K562 (cell line): Measurements from ENCODE around the gene USPL1. TPM values are rescaled to one million over a fixed set of nuclear protein-coding genes. Genes with fewer than 3 reads are reported as not detected.

ENCODE experiments used
- CTCF ChIP-seq, 3 experiments: IDR thresholded peaks in 2 of 3; conservative IDR thresholded peaks in 1 of 3; 2 replicates each; pipeline ENCODE4 v1.5.1; 2011 to 2012; ENCODE audit warnings: low read length in 3 of 3, mild to moderate bottlenecking in 3 of 3, control low read depth in 2 of 3, improper control_type of control experiment in 1 of 3, inconsistent platforms in 1 of 3, low read depth in 1 of 3, mixed read lengths in 1 of 3, moderate library complexity in 1 of 3; ENCODE audit not compliant: insufficient read depth in 2 of 3
- HMGN3 ChIP-seq: IDR thresholded peaks from 2 replicates; pipeline ENCODE4 v1.6.1; 2011; ENCODE audit warnings: borderline replicate concordance, low read depth, mild to moderate bottlenecking, mixed read lengths, low read length; ENCODE audit not compliant: insufficient read length; ENCODE audit errors: extremely low read depth
- HOMEZ ChIP-seq: fragments of 250-450 bp; sonication (Bioruptor Pico); IDR thresholded peaks from 2 replicates; pipeline ENCODE4 v1.4.0; 2020; ENCODE audit warnings: mild to moderate bottlenecking, moderate library complexity
- KDM5B ChIP-seq: fragments of 200-600 bp; sonication (generic); IDR thresholded peaks from 2 replicates; pipeline ENCODE4 v1.6.1; 2012; ENCODE audit warnings: low read depth, mild to moderate bottlenecking, moderate library complexity, low read length, control low read depth, inconsistent platforms; ENCODE audit not compliant: insufficient replicate concordance
- PHB ChIP-seq: fragments of 250-450 bp; sonication (Bioruptor Pico); IDR thresholded peaks from 2 replicates; pipeline ENCODE4 v1.5.0; 2021
- PREB ChIP-seq: sonication (generic); formaldehyde crosslinking; IDR thresholded peaks from 2 replicates; pipeline ENCODE4 v1.8.1; 2023; ENCODE audit warnings: mild to moderate bottlenecking, missing genetic modification reagents
- RAD21 ChIP-seq, 2 experiments: fragments of 250-450 bp in 1 of 2; fragments of 450-650 bp in 1 of 2; sonication (Bioruptor Pico) in 1 of 2; formaldehyde crosslinking in 1 of 2; IDR thresholded peaks in 1 of 2; conservative IDR thresholded peaks in 1 of 2; 2 replicates each; pipeline versions ENCODE4 v1.4.0 to v1.8.0; 2020 to 2022; ENCODE audit warnings: mild to moderate bottlenecking in 2 of 2, moderate library complexity in 1 of 2
- RBFOX2 ChIP-seq: fragments of 200-400 bp; formaldehyde crosslinking; IDR thresholded peaks from 2 replicates; pipeline ENCODE4 v1.6.1; 2017; ENCODE audit warnings: low read depth, mild to moderate bottlenecking, low read length, moderate library complexity
- RBM15 ChIP-seq: fragments of 200-400 bp; formaldehyde crosslinking; IDR thresholded peaks from 2 replicates; pipeline ENCODE4 v1.6.1; 2018; ENCODE audit warnings: mild to moderate bottlenecking, low read length, moderate library complexity; ENCODE audit not compliant: insufficient read depth
- SMARCC2 ChIP-seq: fragments of 450-650 bp; IDR thresholded peaks from 2 replicates; pipeline ENCODE4 v1.6.1; 2017; ENCODE audit warnings: antibody characterized with exemption, moderate library complexity, mild to moderate bottlenecking, low read depth
- ZBTB43 ChIP-seq: sonication (generic); formaldehyde crosslinking; IDR thresholded peaks from 2 replicates; pipeline ENCODE4 v1.8.0; 2023; ENCODE audit warnings: mild to moderate bottlenecking, missing genetic modification reagents
- ZNF586 ChIP-seq: fragments of 450-650 bp; formaldehyde crosslinking; conservative IDR thresholded peaks from 2 replicates; pipeline ENCODE4 v1.4.0; 2020; ENCODE audit warnings: mild to moderate bottlenecking, moderate library complexity
- polyA plus RNA-seq, 8 experiments: library from polyadenylated mRNA; depleted of rRNA in 4 of 8; stranded (reverse) in 5 of 8; unstranded in 3 of 8; fragments of >200 nt; fragmentation: Nextera tagmentation in 2 of 8; fragmentation: Illumina TruSeq in 1 of 8; extraction: Ambion mirVana in 2 of 8; extraction: Trizol in 1 of 8; gene quantifications; 2 replicates each; pipeline versions ENCODE4 v1.2.1 to v1.2.3, GENCODE V29; 2011 to 2014; ENCODE audit warnings: inconsistent platforms in 1 of 8, missing spikeins in 1 of 8
- total RNA-seq, 7 experiments: library from RNA; depleted of rRNA in 6 of 7; stranded (reverse); fragments of >200 nt in 6 of 7; fragmentation: Illumina TruSeq in 2 of 7; extraction: Trizol in 2 of 7; gene quantifications; 2 replicates each; pipeline versions ENCODE4 v1.2.1 to v1.2.3, GENCODE V29; 2011 to 2021; ENCODE audit warnings: low replicate concordance in 1 of 7

Gene USPL1
- total and polyA plus RNA-seq, 9 of the 15 experiments (the other 6 are each of a cell fraction or from before 2014, with no cell fraction given), result 5.5 to 18.0 (median 12.0) TPM

- TF ChIP-seq RBFOX2, result no peak
- peak; percentile 34 to 42 (median 35); a peak in 5 of 6 replicates for TF ChIP-seq CTCF (IDR thresholded peaks at IDR 0.05 in 2 of 3, conservative IDR thresholded peaks at IDR 0.05 in 1 of 3; ENCODE audit: insufficient read depth in 2 of 3, low read depth in 1 of 3, low read length in 3 of 3)
- no peak for TF ChIP-seq RBM15
- TF ChIP-seq ZBTB43 (CRISPR knock-in tag), result no peak
- no peak for TF ChIP-seq PREB
- no peak for TF ChIP-seq ZNF586
- TF ChIP-seq RAD21 (CRISPR knock-in tag; conservative IDR thresholded peaks at IDR 0.05 in 1 of 2, IDR thresholded peaks at IDR 0.05 in 1 of 2), result peak; percentile 32 to 48; a peak in 3 of 4 replicates
- no peak for TF ChIP-seq HOMEZ (CRISPR knock-in tag)
- no peak for TF ChIP-seq KDM5B
- no peak for TF ChIP-seq SMARCC2
- no peak for TF ChIP-seq PHB (CRISPR knock-in tag)
- no peak for TF ChIP-seq HMGN3
Observed at GRCh38 chr13:30679483-30680330, 62.0 kb downstream of the USPL1 start (continued).
